ENCODE measurements around the gene WDFY3. TPM values are rescaled to one million over a fixed set of nuclear protein-coding genes. Genes with fewer than 3 reads are reported as not detected.

Gene WDFY3
- polyA plus RNA-seq, 2 of the 4 experiments (the other 2 are of a cell fraction) = 6.6 to 25.1 TPM

DNA sequence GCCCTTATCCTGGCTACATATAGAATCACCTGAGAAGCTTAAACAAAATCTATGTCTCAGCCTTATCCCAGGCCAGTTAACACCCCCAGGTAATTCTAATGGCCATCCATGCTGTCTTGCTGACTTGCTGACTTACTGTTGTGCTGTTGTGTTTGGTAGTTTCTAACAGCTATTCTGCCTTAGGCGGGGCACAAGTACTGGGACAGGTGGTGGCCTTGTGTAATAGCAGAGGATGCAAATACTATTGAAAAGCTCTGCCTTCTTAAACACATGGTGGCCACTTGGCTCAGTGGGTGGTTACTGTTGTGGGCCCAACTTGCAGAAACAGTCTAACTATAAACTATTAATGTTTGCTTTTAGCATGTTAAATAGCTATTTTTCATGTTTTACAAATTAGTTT is 327.3 kb downstream of the WDFY3 start:
- Histone ChIP-seq H3K4me2 (no peak overlapping the region), H3K4me3 (no peak overlapping the region), H3K4me1 (no peaks in the 10 kb centered on the region), H3K27ac (no peak overlapping the region), H3K9me3 (no peaks in the 10 kb centered on the region)
- no peak for ATAC-seq
- CTCF ChIA-PET = interaction anchor here (1.3 kb wide), 1 partner anchor 39 kb away, joined by 3 read pairs; no protein-coding TSS in a partner anchor
- 63% methylated on average over 1 of the region's 1 CpG for WGBS (ENCODE audit: missing lambda C conversion rate)
- no peak for FAIRE-seq
- POLR2A ChIA-PET = no interaction called here
- TF ChIP-seq, protein P1, sequence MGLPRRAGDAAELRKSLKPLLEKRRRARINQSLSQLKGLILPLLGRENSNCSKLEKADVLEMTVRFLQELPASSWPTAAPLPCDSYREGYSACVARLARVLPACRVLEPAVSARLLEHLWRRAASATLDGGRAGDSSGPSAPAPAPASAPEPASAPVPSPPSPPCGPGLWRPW (IDR thresholded peaks at IDR 0.05) = no peak
- no peak for TF ChIP-seq CHD2 (IDR thresholded peaks at IDR 0.05; ENCODE audit: low read length, partially characterized antibody)
- TF ChIP-seq RNF2 (IDR thresholded peaks at IDR 0.05; ENCODE audit: borderline replicate concordance, low read depth) = no peak
- TF ChIP-seq MYC (IDR thresholded peaks at IDR 0.05; ENCODE audit: borderline replicate concordance, low read length) = no peak
- no peak for DNase-seq (ENCODE audit: low read depth in 1 of 2, low spot score in 1 of 2)

DNA sequence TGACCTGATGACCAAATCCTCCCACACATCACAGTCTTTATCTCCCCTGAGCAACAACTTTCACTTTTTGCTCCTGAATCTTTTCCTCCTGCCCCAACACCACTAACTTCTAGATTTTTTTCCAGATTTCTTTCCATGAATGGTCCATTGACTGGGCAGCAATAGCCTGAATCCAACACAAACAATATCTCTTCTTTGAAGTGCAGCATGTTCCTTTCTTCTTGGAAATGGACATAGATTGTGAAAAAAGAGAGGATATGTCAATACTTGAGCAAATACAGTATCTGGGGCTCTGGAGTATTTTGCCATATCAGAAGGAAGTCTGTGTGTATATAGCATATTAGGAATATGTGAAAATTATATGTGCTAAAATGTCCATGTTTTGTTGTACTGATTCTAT is 328.4 kb downstream of the WDFY3 start:
- POLR2A ChIA-PET = no interaction called here
- Histone ChIP-seq H3K4me1 (no peaks in the 10 kb centered on the region), H3K4me3 (no peak overlapping the region), H3K27ac (no peak overlapping the region), H3K4me2 (no peak overlapping the region), H3K9me3 (no peaks in the 10 kb centered on the region)
- ATAC-seq (no peak), DNase-seq (ENCODE audit: low read depth in 1 of 2, low spot score in 1 of 2) (no peak), FAIRE-seq (no peak)
- TF ChIP-seq TP53 (CRISPR knock-in tag; IDR thresholded peaks at IDR 0.05) = no peak
- no peak for TF ChIP-seq MAZ (IDR thresholded peaks at IDR 0.05; ENCODE audit: borderline replicate concordance, low read depth, low read length)
- TF ChIP-seq EHMT2 (IDR thresholded peaks at IDR 0.05; ENCODE audit: low read depth) = no peak
- TF ChIP-seq, protein P2, sequence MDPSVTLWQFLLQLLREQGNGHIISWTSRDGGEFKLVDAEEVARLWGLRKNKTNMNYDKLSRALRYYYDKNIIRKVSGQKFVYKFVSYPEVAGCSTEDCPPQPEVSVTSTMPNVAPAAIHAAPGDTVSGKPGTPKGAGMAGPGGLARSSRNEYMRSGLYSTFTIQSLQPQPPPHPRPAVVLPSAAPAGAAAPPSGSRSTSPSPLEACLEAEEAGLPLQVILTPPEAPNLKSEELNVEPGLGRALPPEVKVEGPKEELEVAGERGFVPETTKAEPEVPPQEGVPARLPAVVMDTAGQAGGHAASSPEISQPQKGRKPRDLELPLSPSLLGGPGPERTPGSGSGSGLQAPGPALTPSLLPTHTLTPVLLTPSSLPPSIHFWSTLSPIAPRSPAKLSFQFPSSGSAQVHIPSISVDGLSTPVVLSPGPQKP (IDR thresholded peaks at IDR 0.05; ENCODE audit: low read depth, low read length) = no peak
- TF ChIP-seq, protein P3, sequence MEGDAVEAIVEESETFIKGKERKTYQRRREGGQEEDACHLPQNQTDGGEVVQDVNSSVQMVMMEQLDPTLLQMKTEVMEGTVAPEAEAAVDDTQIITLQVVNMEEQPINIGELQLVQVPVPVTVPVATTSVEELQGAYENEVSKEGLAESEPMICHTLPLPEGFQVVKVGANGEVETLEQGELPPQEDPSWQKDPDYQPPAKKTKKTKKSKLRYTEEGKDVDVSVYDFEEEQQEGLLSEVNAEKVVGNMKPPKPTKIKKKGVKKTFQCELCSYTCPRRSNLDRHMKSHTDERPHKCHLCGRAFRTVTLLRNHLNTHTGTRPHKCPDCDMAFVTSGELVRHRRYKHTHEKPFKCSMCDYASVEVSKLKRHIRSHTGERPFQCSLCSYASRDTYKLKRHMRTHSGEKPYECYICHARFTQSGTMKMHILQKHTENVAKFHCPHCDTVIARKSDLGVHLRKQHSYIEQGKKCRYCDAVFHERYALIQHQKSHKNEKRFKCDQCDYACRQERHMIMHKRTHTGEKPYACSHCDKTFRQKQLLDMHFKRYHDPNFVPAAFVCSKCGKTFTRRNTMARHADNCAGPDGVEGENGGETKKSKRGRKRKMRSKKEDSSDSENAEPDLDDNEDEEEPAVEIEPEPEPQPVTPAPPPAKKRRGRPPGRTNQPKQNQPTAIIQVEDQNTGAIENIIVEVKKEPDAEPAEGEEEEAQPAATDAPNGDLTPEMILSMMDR (IDR thresholded peaks at IDR 0.05) = no peak
- TF ChIP-seq NPAS2 (CRISPR knock-in tag; IDR thresholded peaks at IDR 0.05; ENCODE audit: borderline replicate concordance) = no peak
- TF ChIP-seq HOXA7 (CRISPR knock-in tag; IDR thresholded peaks at IDR 0.05) = no peak
- no peak for TF ChIP-seq ZC3H11A (IDR thresholded peaks at IDR 0.05)
- no peak for TF ChIP-seq SREBF2 (IDR thresholded peaks at IDR 0.05)
- TF ChIP-seq RCOR1 (IDR thresholded peaks at IDR 0.05; ENCODE audit: low read depth, low read length) = no peak
- no peak for TF ChIP-seq SMC3 (IDR thresholded peaks at IDR 0.05)
- TF ChIP-seq KDM5A (IDR thresholded peaks at IDR 0.05) = no peak
- CTCF ChIA-PET = no interaction called here

DNA sequence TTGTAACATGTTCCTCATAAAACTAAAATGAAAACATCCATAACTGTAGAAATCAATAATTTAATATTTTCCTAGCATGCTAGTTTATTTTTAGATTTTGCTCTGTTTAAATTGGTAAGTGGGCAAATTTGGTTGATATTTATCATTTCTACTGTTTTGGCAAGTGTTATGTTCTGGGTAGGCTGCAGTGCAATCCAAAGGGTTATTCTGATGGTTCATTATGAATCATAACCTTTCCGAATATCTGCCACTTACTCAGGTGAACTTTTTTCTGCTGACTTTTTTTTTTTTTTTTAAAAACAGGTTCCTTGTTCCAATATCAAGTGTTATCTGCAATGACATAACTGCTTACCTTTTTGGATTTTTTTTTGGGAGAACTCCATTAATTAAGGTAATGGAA is 331.5 kb downstream of the WDFY3 start:
- no peak overlapping the region for H3K27ac ChIP-seq
- no peak overlapping the region for H3K4me3 ChIP-seq
- no peak overlapping the region for H3K4me2 ChIP-seq
- FAIRE-seq = no peak
- ATAC-seq = no peak
- H3K4me1 ChIP-seq = no peaks in the 10 kb centered on the region
- DNase-seq (ENCODE audit: low read depth in 1 of 2, low spot score in 1 of 2) = no peak
- POLR2A ChIA-PET = no interaction called here
- WGBS (ENCODE audit: missing lambda C conversion rate) = 48% methylated on average over 1 of the region's 1 CpG
- CTCF ChIA-PET = interaction anchor here (1.2 kb wide), 1 partner anchor 43 kb away, joined by 5 read pairs; no protein-coding TSS in a partner anchor
- TF ChIP-seq POLR2AphosphoS2 (conservative IDR thresholded peaks at IDR 0.05; ENCODE audit: low read length) = no peak
- no peak for TF ChIP-seq KDM1A (IDR thresholded peaks at IDR 0.05; ENCODE audit: low read depth)
- TF ChIP-seq FOSB (CRISPR knock-in tag; IDR thresholded peaks at IDR 0.05) = no peak
- TF ChIP-seq POLR2A (IDR thresholded peaks at IDR 0.05; ENCODE audit: low read length) = no peak
- TF ChIP-seq NR3C1 (IDR thresholded peaks at IDR 0.05) = no peak
- TF ChIP-seq, protein P4, sequence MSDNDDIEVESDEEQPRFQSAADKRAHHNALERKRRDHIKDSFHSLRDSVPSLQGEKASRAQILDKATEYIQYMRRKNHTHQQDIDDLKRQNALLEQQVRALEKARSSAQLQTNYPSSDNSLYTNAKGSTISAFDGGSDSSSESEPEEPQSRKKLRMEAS (IDR thresholded peaks at IDR 0.05) = no peak
- no peak for TF ChIP-seq JUN (IDR thresholded peaks at IDR 0.05)
- TF ChIP-seq CBX8 (IDR thresholded peaks at IDR 0.05) = no peak
- TF ChIP-seq NPAS2 (CRISPR knock-in tag; IDR thresholded peaks at IDR 0.05; ENCODE audit: borderline replicate concordance) = no peak
- TF ChIP-seq SMC3 (IDR thresholded peaks at IDR 0.05) = no peak
- no peak for TF ChIP-seq MYC (IDR thresholded peaks at IDR 0.05; ENCODE audit: borderline replicate concordance, low read length)
- no peaks in the 10 kb centered on the region for H3K9me3 ChIP-seq
